Measurements from ENCODE around the gene AGK.
"Not testable (repeated sequence)": the region's sequence is repeated elsewhere in the genome, so short reads cannot be mapped to it uniquely, and the experiment has no call there.

Gene AGK

GRCh38 chr7:141634065-141634464 is 82.9 kb downstream of the AGK start:
- peaks cover 61% of the 10 kb centered on the region for H3K36me3 Mint-ChIP-seq (ENCODE audit: low read depth)
- no peak overlapping the region for H3K27ac Mint-ChIP-seq
- DNase-seq (no peak), ATAC-seq (no peak)
- no peaks in the 10 kb centered on the region for H3K27me3 Mint-ChIP-seq
- no peaks in the 10 kb centered on the region for H3K4me1 Mint-ChIP-seq
- no peak overlapping the region for H3K4me3 Mint-ChIP-seq
- no peaks in the 10 kb centered on the region for H3K9me3 Mint-ChIP-seq

- H3K27me3 Mint-ChIP-seq = no peaks in the 10 kb centered on the region
- no peak overlapping the region for H3K4me3 Mint-ChIP-seq
- H3K36me3 Mint-ChIP-seq (ENCODE audit: low read depth) = peaks cover 59% of the 10 kb centered on the region
- DNase-seq = no peak
- H3K27ac Mint-ChIP-seq = no peak overlapping the region
- H3K4me1 Mint-ChIP-seq = no peaks in the 10 kb centered on the region
- no peak for ATAC-seq
- no peaks in the 10 kb centered on the region for H3K9me3 Mint-ChIP-seq
These were observed 84.8 kb downstream of the AGK start for GRCh38 chr7:141636053-141636452.

GRCh38 chr7:141640239-141640840 is 89.1 kb downstream of the AGK start:
- Mint-ChIP-seq H3K4me3 (no peak overlapping the region), H3K27ac (peak overlapping the region; percentile 13), H3K27me3 (no peaks in the 10 kb centered on the region), H3K9me3 (no peaks in the 10 kb centered on the region), H3K36me3 (ENCODE audit: low read depth) (peaks cover 45% of the 10 kb centered on the region), H3K4me1 (no peaks in the 10 kb centered on the region)
- no peak for ATAC-seq
- no peak for DNase-seq

GRCh38 chr7:141641876-141642275 is 90.7 kb downstream of the AGK start:
- ATAC-seq = no peak
- no peak for DNase-seq
- no peaks in the 10 kb centered on the region for H3K9me3 Mint-ChIP-seq
- no peak overlapping the region for H3K4me3 Mint-ChIP-seq
- no peaks in the 10 kb centered on the region for H3K4me1 Mint-ChIP-seq
- no peaks in the 10 kb centered on the region for H3K27me3 Mint-ChIP-seq
- H3K27ac Mint-ChIP-seq = no peak overlapping the region
- peaks cover 38% of the 10 kb centered on the region for H3K36me3 Mint-ChIP-seq (ENCODE audit: low read depth)

DNA sequence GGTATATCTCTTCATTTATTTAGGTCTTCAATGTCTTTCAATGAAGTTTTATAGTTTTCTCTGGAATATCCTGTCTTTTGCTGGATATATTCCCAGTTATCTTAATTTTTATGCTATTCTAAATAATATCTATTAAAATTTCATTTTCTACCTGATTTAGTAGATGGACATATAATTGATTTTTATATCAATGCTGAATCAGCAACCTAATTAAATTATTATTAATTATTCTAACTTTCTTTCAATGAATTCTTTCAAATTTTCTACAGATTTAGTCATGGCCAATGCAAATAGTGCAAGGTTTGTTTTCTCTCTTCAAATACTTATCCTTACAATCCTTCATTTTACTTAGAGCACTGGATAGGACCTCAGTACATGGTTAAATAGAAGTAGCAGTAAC is 94.0 kb downstream of the AGK start:
- H3K9me3 Mint-ChIP-seq = no peaks in the 10 kb centered on the region
- ATAC-seq = no peak
- no peak for DNase-seq
- no peak overlapping the region for H3K27ac Mint-ChIP-seq
- no peak overlapping the region for H3K4me3 Mint-ChIP-seq
- no peaks in the 10 kb centered on the region for H3K4me1 Mint-ChIP-seq
- no peaks in the 10 kb centered on the region for H3K27me3 Mint-ChIP-seq
- H3K36me3 Mint-ChIP-seq (ENCODE audit: low read depth) = peaks cover 33% of the 10 kb centered on the region

- H3K4me1 Mint-ChIP-seq = no peaks in the 10 kb centered on the region
- peak; percentile 46 for ATAC-seq
These were observed 95.7 kb downstream of the AGK start for GRCh38 chr7:141646826-141647480.

DNA sequence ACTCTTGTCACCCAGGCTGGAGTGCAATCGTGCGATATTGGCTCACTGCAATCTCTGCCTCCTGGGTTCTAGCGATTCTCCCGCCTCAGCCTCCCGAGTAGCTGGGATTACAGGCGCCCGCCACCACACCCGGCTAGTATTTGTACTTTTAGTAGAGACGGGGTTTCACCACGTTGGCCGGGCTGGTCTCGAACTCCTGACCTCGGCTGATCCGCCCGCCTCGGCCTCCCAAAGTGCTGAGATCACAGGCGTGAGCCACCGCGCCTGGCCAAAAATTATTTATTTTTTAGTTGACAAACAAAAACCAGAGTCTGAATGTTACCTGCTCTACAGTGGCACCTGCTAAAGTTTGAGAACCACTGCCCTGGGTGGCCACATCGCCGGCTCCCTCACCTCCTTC is 96.5 kb downstream of the AGK start:
- H3K4me1 Mint-ChIP-seq, DNase-seq, H3K27ac Mint-ChIP-seq, ATAC-seq, H3K9me3 Mint-ChIP-seq, H3K27me3 Mint-ChIP-seq, H3K4me3 Mint-ChIP-seq: not testable (repeated sequence)
- H3K36me3 Mint-ChIP-seq (ENCODE audit: low read depth) = peaks cover 26% of the 10 kb centered on the region

More at GRCh38 chr7:141646826-141647480, 95.7 kb downstream of the AGK start:
- H3K9me3 Mint-ChIP-seq = no peaks in the 10 kb centered on the region
- no peaks in the 10 kb centered on the region for H3K27me3 Mint-ChIP-seq
- H3K27ac Mint-ChIP-seq = peak overlapping the region; percentile 7
- H3K4me3 Mint-ChIP-seq = no peak overlapping the region
- no peak for DNase-seq
- H3K36me3 Mint-ChIP-seq (ENCODE audit: low read depth) = peaks cover 27% of the 10 kb centered on the region

- Mint-ChIP-seq H3K27ac (no peak overlapping the region), H3K4me3 (no peak overlapping the region), H3K9me3 (no peaks in the 10 kb centered on the region), H3K4me1 (no peaks in the 10 kb centered on the region), H3K36me3 (ENCODE audit: low read depth) (peaks cover 26% of the 10 kb centered on the region), H3K27me3 (no peaks in the 10 kb centered on the region)
- ATAC-seq = no peak
- no peak for DNase-seq
These were observed 97.3 kb downstream of the AGK start for GRCh38 chr7:141648276-141649114.

- Mint-ChIP-seq H3K36me3 (ENCODE audit: low read depth) (peaks cover 29% of the 10 kb centered on the region), H3K4me1 (peaks cover under 1% of the 10 kb centered on the region), H3K27me3 (no peaks in the 10 kb centered on the region), H3K9me3 (no peaks in the 10 kb centered on the region), H3K4me3 (no peak overlapping the region), H3K27ac (no peak overlapping the region)
- DNase-seq (no peak), ATAC-seq (no peak)
These were observed 98.1 kb downstream of the AGK start for GRCh38 chr7:141649137-141649864.

GRCh38 chr7:141649865-141650634 is 98.8 kb downstream of the AGK start:
- DNase-seq = peak; percentile 16
- no peak for ATAC-seq
- H3K4me1 Mint-ChIP-seq = peaks cover 4% of the 10 kb centered on the region
- H3K27me3 Mint-ChIP-seq = no peaks in the 10 kb centered on the region
- peaks cover 30% of the 10 kb centered on the region for H3K36me3 Mint-ChIP-seq (ENCODE audit: low read depth)
- H3K9me3 Mint-ChIP-seq = no peaks in the 10 kb centered on the region
- H3K4me3 Mint-ChIP-seq = no peak overlapping the region
- H3K27ac Mint-ChIP-seq = no peak overlapping the region

DNA sequence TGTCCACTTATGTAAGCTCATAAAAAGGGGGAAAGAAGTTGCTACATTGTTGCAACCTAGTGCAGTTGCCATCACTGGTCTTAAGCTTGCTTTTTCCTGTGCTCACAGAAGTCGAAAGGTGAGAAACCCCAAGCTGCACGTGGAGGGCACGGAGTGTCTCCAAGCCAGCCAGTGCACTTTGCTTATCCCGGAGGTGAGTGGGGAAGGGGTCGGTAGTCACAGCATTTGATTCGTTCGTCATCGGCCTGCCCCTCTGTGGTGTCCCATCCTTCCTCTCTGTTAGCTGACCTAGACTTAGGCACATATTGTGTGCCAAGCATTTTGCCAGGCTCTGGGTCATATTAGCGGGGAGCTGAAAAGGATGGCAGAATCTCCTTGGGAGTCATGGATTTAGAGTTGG is 100.2 kb downstream of the AGK start:
- Mint-ChIP-seq H3K9me3 (no peaks in the 10 kb centered on the region), H3K27me3 (no peaks in the 10 kb centered on the region), H3K4me1 (peaks cover 4% of the 10 kb centered on the region), H3K36me3 (ENCODE audit: low read depth) (peaks cover 31% of the 10 kb centered on the region), H3K27ac (no peak overlapping the region), H3K4me3 (no peak overlapping the region)
- DNase-seq (no peak), ATAC-seq (no peak)

DNA sequence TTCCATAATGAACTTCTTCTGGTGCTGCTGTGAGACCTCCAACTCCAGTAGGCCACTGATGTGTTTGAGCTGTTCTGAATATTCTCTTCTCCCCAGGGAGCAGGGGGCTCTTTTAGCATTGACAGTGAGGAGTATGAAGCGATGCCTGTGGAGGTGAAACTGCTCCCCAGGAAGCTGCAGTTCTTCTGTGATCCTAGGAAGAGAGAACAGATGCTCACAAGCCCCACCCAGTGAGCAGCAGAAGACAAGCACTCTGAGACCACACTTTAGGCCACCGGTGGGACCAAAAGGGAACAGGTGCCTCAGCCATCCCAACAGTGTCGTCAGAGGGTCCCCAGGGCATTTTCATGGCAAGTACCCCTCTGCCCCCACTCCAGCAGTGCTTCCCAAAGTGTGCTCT is 101.5 kb downstream of the AGK start:
- H3K9me3 Mint-ChIP-seq = no peaks in the 10 kb centered on the region
- DNase-seq = no peak
- ATAC-seq = no peak
- H3K36me3 Mint-ChIP-seq (ENCODE audit: low read depth) = peaks cover 36% of the 10 kb centered on the region
- no peaks in the 10 kb centered on the region for H3K27me3 Mint-ChIP-seq
- H3K4me3 Mint-ChIP-seq = no peak overlapping the region
- H3K27ac Mint-ChIP-seq = no peak overlapping the region
- peaks cover 4% of the 10 kb centered on the region for H3K4me1 Mint-ChIP-seq

DNA sequence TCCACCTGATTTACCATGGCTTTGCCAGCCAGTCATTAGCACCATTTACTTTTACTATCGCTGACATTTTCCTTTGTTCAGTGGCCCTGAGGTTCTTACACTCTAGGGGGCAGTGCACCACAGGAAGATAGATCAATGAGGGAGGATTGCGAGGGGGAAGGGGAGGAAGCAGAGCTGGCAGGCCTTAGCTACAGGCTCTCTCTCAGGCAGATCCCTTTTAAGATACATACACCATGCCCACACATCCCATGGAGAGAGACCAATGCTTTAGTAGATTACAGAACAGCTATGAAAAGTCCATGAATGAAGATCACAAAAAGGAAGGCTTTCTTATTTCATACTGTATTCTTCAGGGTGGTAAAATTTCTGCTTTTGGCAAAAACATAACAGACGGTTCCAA is 103.3 kb downstream of the AGK start:
- no peak overlapping the region for H3K4me3 Mint-ChIP-seq
- peak; percentile 76 for ATAC-seq
- H3K9me3 Mint-ChIP-seq = no peaks in the 10 kb centered on the region
- H3K27ac Mint-ChIP-seq = peak overlapping the region; percentile 30
- peak; percentile 42 for DNase-seq
- H3K36me3 Mint-ChIP-seq (ENCODE audit: low read depth) = peaks cover 33% of the 10 kb centered on the region
- peaks cover 4% of the 10 kb centered on the region for H3K4me1 Mint-ChIP-seq
- H3K27me3 Mint-ChIP-seq = no peaks in the 10 kb centered on the region

GRCh38 chr7:141659501-141659900 is 108.3 kb downstream of the AGK start:
- Mint-ChIP-seq H3K4me1 (peaks cover 8% of the 10 kb centered on the region), H3K36me3 (ENCODE audit: low read depth) (peaks cover 26% of the 10 kb centered on the region), H3K9me3 (no peaks in the 10 kb centered on the region), H3K27ac (peak overlapping the region; percentile 40), H3K27me3 (no peaks in the 10 kb centered on the region), H3K4me3 (no peak overlapping the region)
- ATAC-seq (no peak), DNase-seq (no peak)
